Skeletal muscle tissue (tissue), 5 donors: ENCODE measurements around the gene BICRA. TPM values are rescaled to one million over a fixed set of nuclear protein-coding genes. Genes with fewer than 3 reads are reported as not detected.

Source experiments
- H3K27ac ChIP-seq: one replicate; pipeline ENCODE4 v1.7.0; 2013; ENCODE audit warnings: mild to moderate bottlenecking, low read depth, low read length, inconsistent platforms
- H3K27me3 ChIP-seq, 3 donors: one replicate each; pipeline ENCODE4 v1.7.0; 2013; ENCODE audit warnings: low read length in 3 of 3; ENCODE audit not compliant: control insufficient read depth in 3 of 3, insufficient read depth in 3 of 3
- H3K36me3 ChIP-seq, 3 donors: one replicate each; pipeline ENCODE4 v1.7.0; 2013; ENCODE audit warnings: low read length in 3 of 3; ENCODE audit not compliant: control insufficient read depth in 3 of 3, insufficient read depth in 3 of 3
- H3K4me1 ChIP-seq, 3 donors: one replicate each; pipeline ENCODE4 v1.7.0; 2013; ENCODE audit warnings: low read length in 3 of 3, mild to moderate bottlenecking in 3 of 3; ENCODE audit not compliant: control insufficient read depth in 3 of 3, insufficient read depth in 3 of 3
- H3K4me3 ChIP-seq, 3 donors: one replicate each; pipeline ENCODE4 v1.7.0; 2013; ENCODE audit warnings: low read length in 3 of 3
- H3K9ac ChIP-seq, 3 donors: one replicate each; pipeline ENCODE4 v1.7.0; 2013; ENCODE audit warnings: low read length in 3 of 3, mild to moderate bottlenecking in 3 of 3, moderate library complexity in 2 of 3, low read depth in 1 of 3
- H3K9me3 ChIP-seq, 3 donors: one replicate each; pipeline ENCODE4 v1.7.0; 2013; ENCODE audit warnings: low read length in 3 of 3; ENCODE audit not compliant: control insufficient read depth in 3 of 3
- small RNA-seq: library from RNA; depleted of rRNA; stranded (forward); fragments of <200 nt; gene quantifications from one replicate; pipeline ENCODE3, GENCODE V24; 2014
- total RNA-seq: library from RNA; depleted of rRNA; stranded (reverse); fragments of >200 nt; gene quantifications from one replicate; pipeline ENCODE4 v1.2.3, GENCODE V29; 2014
- donor health status: Osteomylitis.

Gene BICRA
- total RNA-seq, 1 donor from 2014 or later: 3.7 TPM

DNA sequence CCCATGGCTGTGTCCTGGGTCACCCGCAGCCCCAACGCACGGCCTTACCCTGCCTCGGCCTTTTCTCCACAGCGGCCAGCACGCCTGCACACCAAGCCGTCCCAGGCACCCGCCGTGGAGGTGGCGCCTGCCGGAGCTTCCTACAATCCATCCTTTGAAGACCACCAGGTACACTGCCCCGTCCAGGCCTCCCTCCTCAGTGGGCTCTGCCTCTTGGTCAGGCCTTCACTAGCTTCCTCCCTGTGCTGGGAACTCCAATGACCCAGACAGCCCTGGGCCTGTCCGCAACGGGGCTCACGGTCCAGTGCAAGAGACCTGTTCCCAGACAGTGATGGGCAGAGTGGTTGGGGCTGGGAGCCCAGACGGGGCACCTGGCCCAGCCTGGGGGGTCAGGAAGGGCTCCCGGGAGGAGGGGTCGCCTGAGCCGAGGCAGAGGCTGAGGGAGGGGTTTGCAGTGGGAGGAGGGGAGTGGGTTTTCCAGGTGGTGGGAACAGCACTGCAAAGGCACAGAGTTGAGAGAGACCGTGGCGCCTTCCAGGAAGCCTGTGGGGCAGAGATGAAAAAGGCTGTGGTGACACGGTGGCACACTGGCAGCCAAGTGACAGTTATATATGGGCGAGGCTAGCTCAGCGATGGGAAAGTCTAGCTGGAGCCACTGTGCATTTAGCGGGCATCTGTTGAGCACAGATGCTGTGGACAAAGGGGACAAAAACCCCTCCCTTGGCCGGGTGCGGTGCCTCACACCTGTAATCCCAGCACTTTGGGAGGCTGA, 143.7 kb downstream of the BICRA start:
- Histone ChIP-seq H3K9ac (no peak overlapping the region), H3K36me3 (peaks cover 84 to 86% (median 86%) of the 10 kb centered on the region in 3 donors), H3K9me3 (no peaks in the 10 kb centered on the region), H3K4me3 (no peak overlapping the region), H3K27ac (no peak overlapping the region), H3K4me1 (no peaks in the 10 kb centered on the region), H3K27me3 (no peaks in the 10 kb centered on the region)

Small RNAs within 50 kb of the gene (small RNA-seq; reads per million reads assigned to genes)
- gene RN7SL322P: not detected

Other genes with a start within 250 kb of the BICRA start
- 9.4 TPM for gene MEIS3, start 189.6 kb upstream of the BICRA start, total RNA-seq
- under 0.01 TPM for gene SLC8A2, start 137.2 kb upstream of the BICRA start, total RNA-seq
- 2.1 TPM for gene KPTN, start 124.9 kb upstream of the BICRA start, total RNA-seq
- 28.2 TPM for gene NAPA, start 94.1 kb upstream of the BICRA start, total RNA-seq
- gene ZNF541, start 36.0 kb upstream of the BICRA start, total RNA-seq: not detected
- 63.2 TPM for gene EHD2, start 104.3 kb downstream of the BICRA start, total RNA-seq
- 93.9 TPM for gene NOP53, start 136.4 kb downstream of the BICRA start, total RNA-seq
- gene SELENOW, start 169.6 kb downstream of the BICRA start, total RNA-seq: 450 TPM
- not detected for gene TPRX1, start 195.4 kb downstream of the BICRA start, total RNA-seq
- not detected for gene CRX, start 212.8 kb downstream of the BICRA start, total RNA-seq